Measurements from ENCODE around the gene CD84.

CD84 gene

DNA sequence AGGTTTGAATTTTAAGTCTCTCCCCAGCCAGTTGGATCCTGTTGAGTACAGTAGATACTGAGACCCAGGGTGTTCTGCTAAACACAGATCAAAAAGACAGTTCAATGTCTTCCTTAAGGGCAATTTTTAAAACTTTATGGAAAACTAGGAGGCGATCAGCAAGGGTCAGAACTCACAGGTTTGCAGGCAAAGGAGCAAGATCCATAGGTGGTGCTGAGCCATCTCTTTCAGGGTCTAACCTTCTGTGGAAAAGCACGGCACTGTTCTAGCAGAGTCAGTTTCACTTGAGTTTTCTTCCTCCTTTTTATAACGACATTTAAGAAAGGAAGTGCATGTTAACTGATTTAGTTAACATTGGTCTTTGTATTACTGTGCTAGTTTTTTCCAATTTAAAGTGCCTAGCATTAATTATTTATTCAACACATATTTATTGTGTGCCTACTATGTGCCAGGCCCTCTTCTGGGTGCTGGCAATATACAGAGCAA lies at the start of gene CD84:
TSS of gene CD84 (minus strand) at position 281 of the 486 bp plus-strand sequence. CDS start at position 222, 59 bp downstream.
- no peak for DNase-seq (ENCODE audit: low read depth)

GRCh38 chr1:160628799-160629263 lies 49.5 kb upstream of the CD84 start:
- no peak for DNase-seq (ENCODE audit: low read depth)

GRCh38 chr1:160627677-160628289 lies 48.5 kb upstream of the CD84 start:
- peak; percentile 66 for DNase-seq (ENCODE audit: low read depth)

- DNase-seq (ENCODE audit: low read depth), result no peak
Observed at GRCh38 chr1:160626509-160627342, 47.4 kb upstream of the CD84 start.

GRCh38 chr1:160625725-160626498 lies 46.6 kb upstream of the CD84 start:
- peak; percentile 66 for DNase-seq (ENCODE audit: low read depth)

DNA sequence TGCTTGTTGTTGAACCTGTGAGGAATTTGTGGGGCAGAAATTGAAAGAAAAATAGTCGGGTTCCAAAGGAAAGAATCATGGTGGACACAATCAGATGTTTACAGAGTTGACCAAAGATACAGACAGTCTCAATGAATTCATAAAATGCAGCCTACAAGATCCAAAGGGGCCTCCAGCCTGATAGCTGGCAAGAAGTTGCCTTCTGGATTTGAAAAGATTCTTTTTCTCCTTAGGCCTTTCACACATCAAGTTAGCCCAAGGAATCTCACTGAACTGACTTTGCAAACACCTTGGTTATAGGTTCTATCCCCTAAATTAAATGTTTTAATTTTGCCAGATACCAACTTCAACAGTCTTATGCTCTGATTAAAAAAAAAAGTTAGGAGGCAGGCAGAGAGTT lies 46.0 kb upstream of the CD84 start:
- DNase-seq (ENCODE audit: low read depth), result no peak

- DNase-seq (ENCODE audit: low read depth), result no peak
Observed at GRCh38 chr1:160624464-160624863, 45.2 kb upstream of the CD84 start.

DNA sequence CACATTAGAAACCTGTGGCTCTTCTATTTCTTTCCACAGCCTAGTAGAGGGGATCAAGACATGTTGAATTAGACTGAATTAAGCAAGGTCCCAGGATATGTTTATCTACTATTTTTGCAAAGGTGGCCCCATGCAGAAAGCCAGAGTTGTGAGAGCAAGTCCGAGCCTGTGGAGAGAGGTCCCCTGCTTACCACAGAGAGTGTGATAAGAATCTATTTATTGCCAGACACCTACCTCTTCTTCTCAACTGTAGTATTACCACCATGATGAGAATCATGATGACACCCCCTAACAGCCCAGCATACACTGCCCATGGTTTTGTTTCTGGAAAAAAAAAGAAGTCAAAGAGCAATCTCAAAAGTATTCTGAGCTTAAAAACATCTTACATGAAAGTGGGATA lies 44.6 kb upstream of the CD84 start:
- DNase-seq (ENCODE audit: low read depth), result no peak

- DNase-seq (ENCODE audit: low read depth), result peak; percentile 37
Observed at GRCh38 chr1:160623227-160623633, 43.9 kb upstream of the CD84 start.

GRCh38 chr1:160622501-160623226 lies 43.4 kb upstream of the CD84 start:
- DNase-seq (ENCODE audit: low read depth), result no peak

DNA sequence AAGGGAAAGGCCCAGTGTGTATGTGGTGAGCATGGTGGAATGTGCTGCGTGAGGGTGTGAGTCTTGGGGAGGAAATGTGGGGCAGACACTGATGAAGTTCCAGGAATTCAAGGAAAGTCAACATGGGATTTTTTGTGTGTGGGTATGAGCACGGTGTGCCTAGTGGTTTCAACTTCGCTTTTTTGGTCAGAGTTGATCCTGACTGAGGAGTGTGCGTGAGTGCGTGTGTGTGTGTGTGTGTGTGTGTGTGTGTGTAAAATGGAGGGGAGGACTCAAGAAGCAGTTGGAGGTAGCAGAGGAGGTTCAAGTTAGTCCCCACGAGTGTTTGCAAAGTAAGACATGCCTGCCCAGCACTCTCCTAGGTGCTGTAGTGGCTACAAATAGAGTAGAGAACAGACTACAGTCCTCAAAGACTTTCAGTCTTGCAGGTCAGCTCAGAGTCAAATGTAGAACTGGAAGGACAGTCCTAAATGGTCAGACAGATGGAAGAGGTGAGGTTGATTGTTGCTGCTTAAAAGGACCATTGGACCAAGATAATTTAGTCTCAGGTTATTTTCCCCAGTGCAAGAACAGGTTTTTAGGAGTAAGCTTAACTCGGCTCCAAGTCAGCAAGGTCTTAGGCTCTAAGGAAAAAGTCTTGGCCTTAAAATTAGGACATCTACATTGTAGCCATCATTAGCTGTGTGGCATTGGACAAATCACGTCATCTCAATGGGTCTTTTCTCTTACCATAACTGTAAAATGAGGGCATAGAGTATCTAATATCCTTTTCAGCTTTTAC lies 42.5 kb upstream of the CD84 start:
- DNase-seq (ENCODE audit: low read depth), result no peak

DNA sequence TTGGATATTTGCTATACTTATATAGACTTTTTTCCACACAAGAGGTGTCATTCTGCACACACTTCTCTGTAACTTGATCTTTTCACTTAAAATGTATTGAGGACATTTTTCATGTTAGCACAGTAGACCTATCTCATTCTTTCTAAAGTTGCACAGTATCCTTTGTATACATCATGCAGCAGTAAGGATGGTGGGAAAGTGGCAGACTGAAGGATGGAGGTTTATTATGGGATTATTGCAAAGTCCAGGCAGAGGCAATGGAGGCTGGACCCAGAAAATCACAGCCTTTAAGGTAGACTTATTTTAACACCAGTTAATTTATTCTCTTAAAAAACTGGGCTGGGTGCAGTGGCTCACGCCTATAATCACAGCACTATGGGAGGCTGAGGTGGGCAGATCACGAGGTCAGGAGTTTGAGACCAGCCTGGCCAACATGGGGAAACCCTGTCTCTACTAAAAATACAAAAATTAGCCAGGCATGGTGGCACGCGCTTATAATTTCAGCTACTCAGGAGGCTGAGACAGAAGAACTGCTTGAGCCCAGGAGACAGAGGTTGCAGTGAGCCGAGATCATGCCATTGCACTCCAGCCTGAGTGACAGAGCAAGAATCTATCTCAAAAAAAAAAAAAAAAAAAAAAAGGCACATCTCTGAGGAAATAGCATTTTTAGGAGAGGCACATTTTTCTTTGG lies 41.8 kb upstream of the CD84 start:
- DNase-seq (ENCODE audit: low read depth), result no peak

GRCh38 chr1:160619742-160620277 lies 40.5 kb upstream of the CD84 start:
- no peak for DNase-seq (ENCODE audit: low read depth)

DNA sequence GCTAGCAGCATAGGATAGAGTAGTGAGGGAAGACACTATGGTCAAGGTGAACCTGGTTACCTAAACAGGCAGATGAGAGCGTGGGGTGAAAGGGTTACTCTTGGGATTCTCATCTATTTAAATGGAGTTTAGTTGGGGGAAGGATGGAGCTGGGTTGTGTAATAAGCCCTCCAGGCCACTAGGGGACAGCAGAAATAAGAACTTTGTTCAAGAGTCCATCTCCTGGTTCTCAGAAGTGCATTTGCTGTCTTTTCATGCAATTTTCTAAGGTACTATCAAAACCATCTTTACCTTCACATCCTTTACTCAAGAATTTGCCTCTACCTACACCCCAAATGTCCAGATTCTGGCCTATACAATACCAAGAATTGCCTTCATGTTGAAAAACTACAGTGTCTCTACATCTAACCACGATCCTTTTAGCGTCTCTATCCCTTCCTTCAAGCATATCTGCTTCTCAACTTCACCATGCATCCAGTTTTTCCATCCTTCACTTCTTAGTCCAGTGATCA lies 39.5 kb upstream of the CD84 start:
- DNase-seq (ENCODE audit: low read depth), result no peak

GRCh38 chr1:160618327-160618726 lies 39.0 kb upstream of the CD84 start:
- DNase-seq (ENCODE audit: low read depth), result no peak

DNA sequence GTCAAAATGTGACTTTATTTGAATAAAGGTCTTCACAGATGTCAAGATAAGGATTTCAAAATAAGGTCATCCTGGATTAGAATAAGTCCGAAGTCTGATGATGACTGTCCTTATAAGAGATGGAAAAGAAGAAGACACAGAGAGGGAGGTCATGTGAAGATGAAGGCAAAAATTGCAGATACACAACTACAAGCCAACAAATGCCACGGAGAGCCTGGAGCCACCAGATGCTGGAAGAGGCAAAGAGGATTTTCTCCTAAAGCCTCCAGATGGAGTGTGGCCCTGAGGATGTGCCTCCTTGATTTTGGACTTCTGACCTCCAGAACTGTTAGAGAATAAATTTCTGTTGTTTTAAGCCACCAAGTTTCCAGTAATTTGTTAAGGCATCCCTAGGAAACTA lies 36.4 kb upstream of the CD84 start:
- DNase-seq (ENCODE audit: low read depth), result no peak

DNA sequence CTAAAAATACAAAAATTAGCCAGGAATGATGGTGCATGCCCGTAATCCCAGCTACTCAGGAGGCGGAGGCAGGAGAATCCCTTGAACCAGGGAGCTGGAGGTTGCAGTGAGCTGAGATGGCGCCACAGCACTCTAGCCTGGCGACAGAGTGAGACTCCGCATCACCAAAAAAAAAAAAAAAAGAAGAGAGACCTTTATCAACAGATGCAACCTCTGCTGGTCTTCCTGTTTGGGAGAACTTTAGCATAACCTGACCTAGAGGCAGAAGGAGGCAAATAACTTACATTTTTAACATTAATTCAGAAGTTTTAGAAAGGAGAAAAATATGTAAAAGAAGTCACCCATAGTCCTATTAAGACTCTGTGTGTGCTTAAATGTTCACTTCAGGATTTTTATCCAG lies 35.1 kb upstream of the CD84 start:
- DNase-seq (ENCODE audit: low read depth), result no peak

DNA sequence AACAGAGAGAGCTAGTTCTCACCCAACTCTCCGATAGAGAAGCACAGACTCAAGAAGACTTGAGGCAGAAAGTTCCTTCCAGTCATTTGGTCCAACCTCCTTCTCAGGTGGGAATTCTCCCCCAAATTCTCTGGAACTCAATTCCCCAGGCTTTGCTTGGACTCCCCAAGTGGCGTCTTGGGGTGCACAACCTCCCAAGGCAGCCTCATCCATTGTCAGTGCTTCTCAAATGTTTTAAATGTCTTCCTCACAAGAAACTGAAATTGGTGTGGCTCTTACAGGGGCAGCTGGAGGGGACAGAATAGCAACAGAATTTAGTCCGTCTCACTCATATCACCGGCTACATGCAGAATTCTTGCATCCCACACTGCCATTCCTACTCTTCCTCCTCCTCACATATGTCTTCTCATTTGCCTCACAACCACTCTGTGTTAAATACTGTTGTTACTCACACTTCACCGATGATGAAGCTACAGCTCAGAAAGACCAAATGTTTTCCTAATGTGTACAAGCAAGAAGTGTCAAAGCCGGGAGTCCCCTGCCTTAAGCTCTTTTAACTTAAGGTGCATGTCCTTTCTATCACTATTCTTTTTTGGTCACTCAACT lies 33.4 kb upstream of the CD84 start:
- DNase-seq (ENCODE audit: low read depth), result no peak

DNA sequence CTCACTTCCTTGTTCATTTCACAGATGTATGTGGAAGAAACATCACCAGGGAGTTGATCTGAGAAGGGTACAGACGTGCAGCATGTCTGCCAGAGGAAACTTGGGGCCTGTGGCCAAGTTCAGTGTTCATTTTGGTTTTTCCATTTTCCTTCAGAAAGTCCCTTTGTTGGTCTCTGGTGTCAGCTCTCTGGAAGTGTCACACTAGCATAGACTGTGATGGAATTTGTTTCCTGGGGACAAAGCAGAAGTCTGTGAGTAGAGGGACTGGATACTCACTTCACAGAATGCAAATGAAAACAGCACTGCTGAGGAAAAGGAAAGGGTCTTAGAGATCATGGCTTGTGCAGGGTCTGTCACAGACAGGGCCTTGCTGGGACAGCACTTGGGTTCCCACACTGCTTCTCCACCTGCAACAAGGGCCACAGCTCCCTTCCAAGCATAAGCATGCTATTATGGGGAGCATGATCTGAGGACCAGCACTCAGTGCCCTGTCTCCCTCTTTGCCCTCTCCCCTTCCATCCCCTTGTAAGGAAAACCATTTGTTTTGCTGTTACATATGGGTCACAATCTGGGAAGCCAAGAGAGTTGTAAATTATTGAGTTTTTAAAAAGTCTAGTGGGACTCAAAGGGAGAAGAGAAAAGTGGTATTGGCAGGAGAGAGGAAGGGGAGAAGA lies 31.4 kb upstream of the CD84 start:
- DNase-seq (ENCODE audit: low read depth), result no peak
